ENCODE measurements around the gene C10orf71.
A peak's percentile ranks its signal among the peaks of the same experiment; 100 is the strongest.

C10orf71 gene

GRCh38 chr10:49309691-49310411, 10.9 kb downstream of the C10orf71 start:
- Mint-ChIP-seq H3K36me3 (ENCODE audit: low read depth) (no peaks in the 10 kb centered on the region), H3K4me3 (peak overlapping the region; percentile 51), H3K27ac (peak overlapping the region; percentile 68), H3K9me3 (no peaks in the 10 kb centered on the region), H3K4me1 (ENCODE audit: low read depth) (peaks cover 67% of the 10 kb centered on the region), H3K27me3 (peaks cover 34% of the 10 kb centered on the region)
- intact Hi-C loops (cut with micrococcal nuclease) = loop anchor here (5.0 kb wide), 1 partner anchor 52 kb away; no protein-coding TSS in a partner anchor

GRCh38 chr10:49310460-49310859, 11.5 kb downstream of the C10orf71 start:
- Mint-ChIP-seq H3K4me3 (peak overlapping the region; percentile 27), H3K27me3 (peaks cover 31% of the 10 kb centered on the region), H3K9me3 (no peaks in the 10 kb centered on the region), H3K4me1 (ENCODE audit: low read depth) (peaks cover 69% of the 10 kb centered on the region), H3K27ac (peak overlapping the region; percentile 68), H3K36me3 (ENCODE audit: low read depth) (no peaks in the 10 kb centered on the region)
- intact Hi-C loops (cut with micrococcal nuclease) = loop anchor here (5.0 kb wide), 1 partner anchor 52 kb away; no protein-coding TSS in a partner anchor

- Mint-ChIP-seq H3K9me3 (no peaks in the 10 kb centered on the region), H3K4me3 (no peak overlapping the region), H3K4me1 (ENCODE audit: low read depth) (peaks cover 69% of the 10 kb centered on the region), H3K27me3 (peaks cover 27% of the 10 kb centered on the region), H3K36me3 (ENCODE audit: low read depth) (no peaks in the 10 kb centered on the region), H3K27ac (peak overlapping the region; percentile 68)
- intact Hi-C loops (cut with micrococcal nuclease) = loop anchor here (5.0 kb wide), 1 partner anchor 51 kb away; no protein-coding TSS in a partner anchor
Observed at GRCh38 chr10:49310901-49311554, 12.1 kb downstream of the C10orf71 start.

GRCh38 chr10:49311555-49312236, 12.7 kb downstream of the C10orf71 start:
- intact Hi-C loops (cut with micrococcal nuclease) = loop anchor here (5.0 kb wide), 1 partner anchor 51 kb away; no protein-coding TSS in a partner anchor
- H3K36me3 Mint-ChIP-seq (ENCODE audit: low read depth) = no peaks in the 10 kb centered on the region
- H3K9me3 Mint-ChIP-seq = no peaks in the 10 kb centered on the region
- peak overlapping the region; percentile 68 for H3K27ac Mint-ChIP-seq
- H3K27me3 Mint-ChIP-seq = peaks cover 20% of the 10 kb centered on the region
- no peak overlapping the region for H3K4me3 Mint-ChIP-seq
- H3K4me1 Mint-ChIP-seq (ENCODE audit: low read depth) = peaks cover 69% of the 10 kb centered on the region

- H3K9me3 Mint-ChIP-seq = no peaks in the 10 kb centered on the region
- H3K4me1 Mint-ChIP-seq (ENCODE audit: low read depth) = peaks cover 69% of the 10 kb centered on the region
Observed at GRCh38 chr10:49312246-49312869, 13.4 kb downstream of the C10orf71 start.

GRCh38 chr10:49313501-49314070, 14.6 kb downstream of the C10orf71 start:
- intact Hi-C loops (cut with micrococcal nuclease) = loop anchor here (5.0 kb wide), 1 partner anchor 49 kb away; no protein-coding TSS in a partner anchor
- Mint-ChIP-seq H3K27me3 (peaks cover 8% of the 10 kb centered on the region), H3K9me3 (no peaks in the 10 kb centered on the region), H3K27ac (peak overlapping the region; percentile 4), H3K4me3 (no peak overlapping the region), H3K36me3 (ENCODE audit: low read depth) (no peaks in the 10 kb centered on the region), H3K4me1 (ENCODE audit: low read depth) (peaks cover 70% of the 10 kb centered on the region)

More at GRCh38 chr10:49312246-49312869, 13.4 kb downstream of the C10orf71 start:
- no peaks in the 10 kb centered on the region for H3K36me3 Mint-ChIP-seq (ENCODE audit: low read depth)
- no peak overlapping the region for H3K4me3 Mint-ChIP-seq
- intact Hi-C loops (cut with micrococcal nuclease) = loop anchor here (5.0 kb wide), 1 partner anchor 50 kb away; no protein-coding TSS in a partner anchor
- peaks cover 13% of the 10 kb centered on the region for H3K27me3 Mint-ChIP-seq
- peak overlapping the region; percentile 68 for H3K27ac Mint-ChIP-seq

GRCh38 chr10:49314806-49315205, 15.8 kb downstream of the C10orf71 start:
- Mint-ChIP-seq H3K4me1 (ENCODE audit: low read depth) (peaks cover 68% of the 10 kb centered on the region), H3K36me3 (ENCODE audit: low read depth) (no peaks in the 10 kb centered on the region), H3K27me3 (peaks cover 8% of the 10 kb centered on the region), H3K4me3 (no peak overlapping the region), H3K9me3 (no peaks in the 10 kb centered on the region), H3K27ac (no peak overlapping the region)
- intact Hi-C loops (cut with micrococcal nuclease) = loop anchor here (5.0 kb wide), 1 partner anchor 47 kb away; no protein-coding TSS in a partner anchor

GRCh38 chr10:49318028-49318427, 19.1 kb downstream of the C10orf71 start:
- H3K36me3 Mint-ChIP-seq (ENCODE audit: low read depth) = no peaks in the 10 kb centered on the region

GRCh38 chr10:49318755-49319154, 19.8 kb downstream of the C10orf71 start:
- Mint-ChIP-seq H3K4me3 (no peak overlapping the region), H3K36me3 (ENCODE audit: low read depth) (no peaks in the 10 kb centered on the region), H3K27ac (no peak overlapping the region), H3K27me3 (peaks cover 15% of the 10 kb centered on the region), H3K4me1 (ENCODE audit: low read depth) (peaks cover 56% of the 10 kb centered on the region), H3K9me3 (no peaks in the 10 kb centered on the region)
- intact Hi-C loops (cut with micrococcal nuclease) = no loop called here

More at GRCh38 chr10:49318028-49318427, 19.1 kb downstream of the C10orf71 start:
- Mint-ChIP-seq H3K4me1 (ENCODE audit: low read depth) (peaks cover 56% of the 10 kb centered on the region), H3K9me3 (no peaks in the 10 kb centered on the region), H3K27me3 (peaks cover 13% of the 10 kb centered on the region), H3K27ac (no peak overlapping the region), H3K4me3 (no peak overlapping the region)
- intact Hi-C loops (cut with micrococcal nuclease) = no loop called here

GRCh38 chr10:49319206-49319605, 20.2 kb downstream of the C10orf71 start:
- Mint-ChIP-seq H3K9me3 (no peaks in the 10 kb centered on the region), H3K36me3 (ENCODE audit: low read depth) (no peaks in the 10 kb centered on the region), H3K4me3 (no peak overlapping the region), H3K27ac (no peak overlapping the region), H3K4me1 (ENCODE audit: low read depth) (peaks cover 53% of the 10 kb centered on the region), H3K27me3 (peaks cover 19% of the 10 kb centered on the region)
- intact Hi-C loops (cut with micrococcal nuclease) = no loop called here

- Mint-ChIP-seq H3K36me3 (ENCODE audit: low read depth) (no peaks in the 10 kb centered on the region), H3K9me3 (no peaks in the 10 kb centered on the region), H3K27me3 (peaks cover 28% of the 10 kb centered on the region), H3K4me1 (ENCODE audit: low read depth) (peaks cover 54% of the 10 kb centered on the region), H3K4me3 (no peak overlapping the region), H3K27ac (no peak overlapping the region)
- intact Hi-C loops (cut with micrococcal nuclease) = no loop called here
Observed at GRCh38 chr10:49320191-49320590, 21.2 kb downstream of the C10orf71 start.

- Mint-ChIP-seq H3K36me3 (ENCODE audit: low read depth) (no peaks in the 10 kb centered on the region), H3K4me3 (no peak overlapping the region), H3K9me3 (no peaks in the 10 kb centered on the region), H3K27ac (no peak overlapping the region), H3K27me3 (peaks cover 36% of the 10 kb centered on the region), H3K4me1 (ENCODE audit: low read depth) (peaks cover 55% of the 10 kb centered on the region)
- intact Hi-C loops (cut with micrococcal nuclease) = no loop called here
Observed at GRCh38 chr10:49321021-49321420, 22.1 kb downstream of the C10orf71 start.

Data from dendritic cell treated with granulocyte-macrophage colony-stimulating factor and Interleukin-4, amounts not matched to agents 40 ng/mL and 50 ng/mL, for 4 days (primary cell).